HCT116 (cell line): ENCODE results near the gene TOMM40. TPM values are rescaled to one million over a fixed set of nuclear protein-coding genes. Genes with fewer than 3 reads are reported as not detected.
A peak's percentile ranks its signal among the peaks of the same experiment; 100 is the strongest.

Source experiments
- ATAC-seq: fragments of 200-7000 bp; cut with Tn5 transposase; 2 replicates; pipeline ENCODE4 v1.9.1; 2020; ENCODE audit warnings: mild to moderate bottlenecking, moderate library complexity
- BruUV-seq: library from RNA; stranded (reverse); fragments of 400-500 nt; replicated peaks from 2 replicates; lab custom pipeline; 2021; lab: Mats Ljungman, UMichigan
- CTCF ChIA-PET: fragments of 300-600 bp; sonication (Branson Sonifier 250); formaldehyde crosslinking; loops from one replicate; lab custom pipeline; 2021; ENCODE audit warnings: antibody characterized with exemption; lab: Charles Lee
- POLR2A ChIA-PET: fragments of 300-600, 350-600 bp; sonication (Branson Sonifier 250); formaldehyde crosslinking; loops from one replicate; lab custom pipeline; 2021; ENCODE audit warnings: antibody characterized with exemption; lab: Charles Lee
- RAD21 ChIA-PET, 2 experiments: fragments of 300-600 bp; sonication (Branson Sonifier 250); formaldehyde crosslinking; loops; one replicate each; lab custom pipeline; 2023; ENCODE audit warnings: low total read pairs in 2 of 2; ENCODE audit not compliant: uncharacterized antibody in 2 of 2, unreplicated experiment in 2 of 2, low non-redundant PET in 1 of 2; lab: Charles Lee
- DNase-seq: peaks from one replicate; pipeline ENCODE4 v3.0.0-alpha.2; 2010; ENCODE audit warnings: low read depth, low spot score
- H2AFZ ChIP-seq: fragments of 200-600 bp; shearing (Covaris generic), sonication (generic); 2 replicates; pipeline ENCODE4 v1.6.1; 2017; ENCODE audit warnings: low read depth, mixed run types, mixed read lengths, antibody characterized with exemption, low read length; ENCODE audit not compliant: poor library complexity, severe bottlenecking
- H3K27ac ChIP-seq: 2 replicates; pipeline ENCODE4 v1.5.1; 2012; ENCODE audit warnings: low read depth, low read length
- H3K27me3 ChIP-seq: fragments of 200-600 bp; sonication (generic); 2 replicates; pipeline ENCODE4 v1.6.1; 2016; ENCODE audit warnings: mixed run types, low read length, mixed read lengths; ENCODE audit not compliant: insufficient read depth
- H3K36me3 ChIP-seq, 2 experiments: fragments of 200-500 bp in 1 of 2; fragments of 200-600 bp in 1 of 2; sonication (Bioruptor generic) in 1 of 2; sonication (generic) in 1 of 2; 2 replicates each; pipeline versions ENCODE4 v1.5.1 to v1.6.1; 2014 to 2016; ENCODE audit warnings: low read length in 2 of 2, inconsistent platforms in 1 of 2, mixed read lengths in 1 of 2, mixed run types in 1 of 2; ENCODE audit not compliant: insufficient read depth in 2 of 2, control insufficient read depth in 1 of 2
- H3K4me1 ChIP-seq, 2 experiments: fragments of 200-600 bp in 1 of 2; sonication (generic) in 1 of 2; 2 replicates each; pipeline versions ENCODE4 v1.5.1 to v1.6.1; 2012 to 2017; ENCODE audit warnings: low read length in 2 of 2, inconsistent platforms in 1 of 2, mild to moderate bottlenecking in 1 of 2, mixed read lengths in 1 of 2, mixed run types in 1 of 2, moderate library complexity in 1 of 2; ENCODE audit not compliant: insufficient read depth in 2 of 2, control insufficient read depth in 1 of 2
- H3K4me2 ChIP-seq: fragments of 200-600 bp; sonication (generic); 2 replicates; pipeline ENCODE4 v1.6.1; 2017; ENCODE audit warnings: mixed run types, low read length, mixed read lengths
- H3K4me3 ChIP-seq, 2 experiments: fragments of 200-600 bp in 1 of 2; sonication (generic) in 1 of 2; replicated peaks in 1 of 2; 2 replicates each; pipeline ENCODE4 v1.5.1; 2011 to 2016; ENCODE audit warnings: low read length in 2 of 2, control low read depth in 1 of 2, low read depth in 1 of 2, mild to moderate bottlenecking in 1 of 2, mixed read lengths in 1 of 2, mixed run types in 1 of 2
- H3K79me2 ChIP-seq: fragments of 200-600 bp; sonication (generic); 2 replicates; pipeline ENCODE4 v1.6.1; 2017; ENCODE audit warnings: mild to moderate bottlenecking, mixed run types, low read length, moderate library complexity, mixed read lengths; ENCODE audit not compliant: insufficient read depth
- H3K9ac ChIP-seq: fragments of 200-600 bp; sonication (generic); 2 replicates; pipeline ENCODE4 v1.6.1; 2016; ENCODE audit warnings: low read length, mixed read lengths
- H3K9me2 ChIP-seq: fragments of 200-600 bp; sonication (generic), shearing (Covaris generic); 2 replicates; pipeline ENCODE4 v1.6.1; 2017; ENCODE audit warnings: mixed run types, mild to moderate bottlenecking, moderate library complexity; ENCODE audit not compliant: insufficient read depth
- H3K9me3 ChIP-seq, 2 experiments: fragments of 200-500 bp in 1 of 2; fragments of 200-600 bp in 1 of 2; sonication (Bioruptor generic) in 1 of 2; sonication (generic) in 1 of 2; 2 replicates each; pipeline ENCODE4 v1.6.1; 2014 to 2017; ENCODE audit warnings: low read length in 2 of 2, mixed read lengths in 2 of 2, inconsistent platforms in 1 of 2, low read depth in 1 of 2, mild to moderate bottlenecking in 1 of 2, mixed run types in 1 of 2, moderate library complexity in 1 of 2; ENCODE audit not compliant: control insufficient read depth in 1 of 2, insufficient read depth in 1 of 2
- H4K20me1 ChIP-seq: fragments of 200-600 bp; sonication (generic), shearing (Covaris generic); 2 replicates; pipeline ENCODE4 v1.6.1; 2017; ENCODE audit warnings: mixed run types, mild to moderate bottlenecking, moderate library complexity; ENCODE audit not compliant: insufficient read depth
- CBX3 ChIP-seq: IDR thresholded peaks from 2 replicates; pipeline ENCODE4 v1.6.1; 2012; ENCODE audit warnings: low read depth
- CEBPB ChIP-seq: IDR thresholded peaks from 2 replicates; pipeline ENCODE4 v1.6.1; 2012; ENCODE audit warnings: low read depth
- CTCF ChIP-seq, 3 experiments: fragments of 200-600 bp in 1 of 3; sonication (generic) in 1 of 3; IDR thresholded peaks in 2 of 3; conservative IDR thresholded peaks in 1 of 3; 2 replicates each; pipeline ENCODE4 v1.5.1; 2012 to 2017; ENCODE audit warnings: low read depth in 2 of 3, low read length in 2 of 3, antibody characterized with exemption in 1 of 3, borderline replicate concordance in 1 of 3, control low read depth in 1 of 3, mild to moderate bottlenecking in 1 of 3, mixed read lengths in 1 of 3, mixed run types in 1 of 3, moderate library complexity in 1 of 3; ENCODE audit not compliant: insufficient read depth in 1 of 3
- EGR1 ChIP-seq: IDR thresholded peaks from 2 replicates; pipeline ENCODE4 v1.6.1; 2012; ENCODE audit warnings: low read depth
- ELF1 ChIP-seq: IDR thresholded peaks from 2 replicates; pipeline ENCODE4 v1.6.1; 2012; ENCODE audit warnings: low read depth, borderline replicate concordance
- EZH2 ChIP-seq: fragments of 200-600 bp; sonication (generic); IDR thresholded peaks from 2 replicates; pipeline ENCODE4 v1.6.1; 2017; ENCODE audit warnings: antibody characterized with exemption, mixed run types
- EZH2phosphoT487 ChIP-seq: fragments of 200-600 bp; IDR thresholded peaks from 2 replicates; pipeline ENCODE4 v1.6.1; 2018; ENCODE audit warnings: antibody characterized with exemption, borderline replicate concordance
- FOSL1 ChIP-seq: IDR thresholded peaks from 2 replicates; pipeline ENCODE4 v1.6.1; 2012; ENCODE audit warnings: low read depth
- MAX ChIP-seq: IDR thresholded peaks from 2 replicates; pipeline ENCODE4 v1.6.1; 2012
- REST ChIP-seq: IDR thresholded peaks from 2 replicates; pipeline ENCODE4 v1.6.1; 2012; ENCODE audit warnings: low read depth
- SP1 ChIP-seq: IDR thresholded peaks from 2 replicates; pipeline ENCODE4 v1.6.1; 2012; ENCODE audit warnings: low read depth
- SRF ChIP-seq: IDR thresholded peaks from 2 replicates; pipeline ENCODE4 v1.6.1; 2012; ENCODE audit warnings: low read depth
- TCF7L2 ChIP-seq: IDR thresholded peaks from 2 replicates; pipeline ENCODE4 v1.7.0; 2011; ENCODE audit warnings: borderline replicate concordance, inconsistent platforms; ENCODE audit not compliant: insufficient read depth, insufficient read length; ENCODE audit errors: extremely low read depth
- YY1 ChIP-seq: IDR thresholded peaks from 2 replicates; pipeline ENCODE4 v1.6.1; 2011; ENCODE audit warnings: low read length, low read depth, moderate library complexity, mild to moderate bottlenecking; ENCODE audit not compliant: insufficient replicate concordance; ENCODE audit errors: extremely low read depth
- ZBTB33 ChIP-seq: IDR thresholded peaks from 2 replicates; pipeline ENCODE4 v1.6.1; 2011; ENCODE audit warnings: mild to moderate bottlenecking, low read length, moderate library complexity; ENCODE audit not compliant: insufficient replicate concordance; ENCODE audit errors: extremely low read depth
- ZFX ChIP-seq: fragments of 450-650 bp; IDR thresholded peaks from 2 replicates; pipeline ENCODE4 v1.6.1; 2017
- ZNF274 ChIP-seq: fragments of 200-500 bp; sonication (Bioruptor generic); IDR thresholded peaks from 2 replicates; pipeline ENCODE4 v1.6.1; 2014; ENCODE audit warnings: mild to moderate bottlenecking, low read depth, low read length, inconsistent platforms
- intact Hi-C: fragments of 100-400 bp; cut with micrococcal nuclease; formaldehyde crosslinking; loops from 2 replicates; pipeline ENCODE4 v1.10.0; 2022
- total RNA-seq: library from RNA; stranded (reverse); gene quantifications from one replicate; pipeline ENCODE4 v1.2.1, GENCODE V29; 2021; ENCODE audit not compliant: unreplicated experiment

Gene TOMM40
- total RNA-seq, 1 experiment from 2014 or later, result 178 TPM

GRCh38 chr19:44866664-44867063 is 24.4 kb upstream of the TOMM40 start:
- Histone ChIP-seq H3K4me1 (peaks cover 17 to 36% of the 10 kb centered on the region in 2 experiments), H2AFZ (no peak overlapping the region), H3K79me2 (peaks cover 19% of the 10 kb centered on the region), H3K4me2 (peak overlapping the region; percentile 29), H3K27ac (peak overlapping the region; percentile 41; the same call in 1 of the 2 replicates), H4K20me1 (no peaks in the 10 kb centered on the region), H3K9ac (0 out of 2 replicates have a peak overlapping the region, but pooled peaks have one; percentile 23), H3K9me2 (no peaks in the 10 kb centered on the region), H3K4me3 (no peak overlapping the region), H3K36me3 (peaks cover 4 to 9% of the 10 kb centered on the region in 2 experiments; a peak in 3 of 4 replicates), H3K9me3 (no peaks in the 10 kb centered on the region), H3K27me3 (no peaks in the 10 kb centered on the region)
- intact Hi-C loops, result no loop called here
- TF ChIP-seq REST, result no peak
- no peak for TF ChIP-seq CEBPB
- no peak for TF ChIP-seq SP1
- no peak for TF ChIP-seq ZNF274
- no peak for TF ChIP-seq SRF
- TF ChIP-seq ELF1, result no peak
- TF ChIP-seq CBX3, result no peak
- TF ChIP-seq FOSL1, result no peak
- no peak for TF ChIP-seq ZBTB33
- TF ChIP-seq ZFX, result no peak
- TF ChIP-seq EZH2phosphoT487, result no peak
- no peak for TF ChIP-seq MAX
- no peak for TF ChIP-seq EGR1
- TF ChIP-seq EZH2, result no peak
- TF ChIP-seq CTCF (IDR thresholded peaks at IDR 0.05 in 2 of 3, conservative IDR thresholded peaks at IDR 0.05 in 1 of 3; ENCODE audit: borderline replicate concordance in 1 of 3, insufficient read depth in 1 of 3, low read depth in 2 of 3, low read length in 2 of 3), result no peak
- no peak for TF ChIP-seq YY1
- TF ChIP-seq TCF7L2, result no peak
- ATAC-seq, result peak; percentile 71
- CTCF ChIA-PET, result no interaction called here
- BruUV-seq, result no TSS peak
- POLR2A ChIA-PET, result no interaction called here
- no peak for DNase-seq
- RAD21 ChIA-PET, result no interaction called here
